ENCODE results near the gene HDDC3. TPM values are rescaled to one million over a fixed set of nuclear protein-coding genes. Genes with fewer than 3 reads are reported as not detected.

Gene HDDC3
- polyA plus RNA-seq, 1 of the 3 experiments (the other 2 are of a cell fraction): 25.8 TPM

- CTCF ChIA-PET: interaction anchor here (0.6 to 7.5 kb wide), 15 partner anchors 8 to 1237 kb away, joined by 3 to 121 read pairs (median 4); partner anchors contain the start of genes HDDC3 and UNC45A
- peaks cover 3 to 11% of the 10 kb centered on the region in 2 experiments; a peak in 2 of 4 replicates for H3K4me1 ChIP-seq (ENCODE audit: control insufficient read depth in 1 of 2, insufficient read depth in 2 of 2, low read depth in 1 of 2, low read length in 1 of 2)
- DNase-seq: peak; percentile 99
- H3K9me3 ChIP-seq: no peaks in the 10 kb centered on the region
- H3K79me2 ChIP-seq (ENCODE audit: insufficient read depth): no peaks in the 10 kb centered on the region
- peak overlapping the region; percentile 68 to 91 for H3K4me3 ChIP-seq (ENCODE audit: low read depth in 2 of 2, low read length in 1 of 2)
- peak overlapping the region; percentile 92 for H2AFZ ChIP-seq (ENCODE audit: low read depth)
- H3K9me2 ChIP-seq: no peaks in the 10 kb centered on the region
- H3K4me2 ChIP-seq: peak overlapping the region; percentile 76
- peaks cover 0 to 21% of the 10 kb centered on the region in 2 experiments for H3K36me3 ChIP-seq (replicated peaks in 1 of 2; ENCODE audit: control insufficient read depth in 1 of 2, insufficient read depth in 2 of 2, low read length in 1 of 2)
- H3K27me3 ChIP-seq (ENCODE audit: insufficient read depth): no peaks in the 10 kb centered on the region
- H3F3A ChIP-seq (replicated peaks; ENCODE audit: insufficient read depth): peaks cover 10% of the 10 kb centered on the region
- POLR2A ChIA-PET: interaction anchor here (0.5 to 1.2 kb wide), 6 partner anchors 9 to 743 kb away, joined by 3 to 9 read pairs (median 3); partner anchors contain the start of genes FES, HDDC3 and UNC45A
- no peaks in the 10 kb centered on the region for H4K20me1 ChIP-seq (ENCODE audit: insufficient read depth)
- 2% methylated on average over 13 of the region's 71 CpGs for WGBS (ENCODE audit: low lambda C conversion rate)
- peak overlapping the region; percentile 62 to 92 for H3K27ac ChIP-seq (ENCODE audit: low read depth in 2 of 2, low read length in 1 of 2)
- peak overlapping the region; percentile 61 for H3K9ac ChIP-seq
- TF ChIP-seq TEAD4 (IDR thresholded peaks at IDR 0.05; ENCODE audit: borderline replicate concordance, insufficient read depth) (no peak), ELF1 (IDR thresholded peaks at IDR 0.05) (no peak), PBX3 (IDR thresholded peaks at IDR 0.05) (no peak), SIN3A (IDR thresholded peaks at IDR 0.05; ENCODE audit: borderline replicate concordance, low read depth, low read length) (no peak), MAX (IDR thresholded peaks at IDR 0.05; ENCODE audit: low read depth) (peak; percentile 60), GABPA (IDR thresholded peaks at IDR 0.05; ENCODE audit: low read depth) (no peak), RAD21 (IDR thresholded peaks at IDR 0.05; ENCODE audit: low read length) (peak; percentile 34; the same call in 1 of the 2 replicates), YY1 (IDR thresholded peaks at IDR 0.05; ENCODE audit: low read depth) (no peak), FOXM1 (IDR thresholded peaks at IDR 0.05; ENCODE audit: low read depth) (no peak), RFX5 (IDR thresholded peaks at IDR 0.05; ENCODE audit: low read length) (no peak), RXRA (IDR thresholded peaks at IDR 0.05; ENCODE audit: borderline replicate concordance, low read depth) (no peak), USF2 (IDR thresholded peaks at IDR 0.05; ENCODE audit: borderline replicate concordance, low read depth, low read length) (no peak), ZBTB33 (IDR thresholded peaks at IDR 0.05; ENCODE audit: borderline replicate concordance, low read depth) (no peak), NFIC (IDR thresholded peaks at IDR 0.05; ENCODE audit: borderline replicate concordance) (no peak), TAF1 (IDR thresholded peaks at IDR 0.05; ENCODE audit: borderline replicate concordance, low read depth, low read length) (no peak; the same call in 1 of the 2 replicates), MEF2A (IDR thresholded peaks at IDR 0.05; ENCODE audit: borderline replicate concordance, low read depth) (no peak), USF1 (IDR thresholded peaks at IDR 0.05; ENCODE audit: borderline replicate concordance, low read depth) (no peak), NRF1 (IDR thresholded peaks at IDR 0.05; ENCODE audit: low read depth, low read length) (peak; percentile 81), REST (IDR thresholded peaks at IDR 0.05; ENCODE audit: low read depth, low read length) (no peak), GATA2 (CRISPR knock-in tag; IDR thresholded peaks at IDR 0.05) (no peak), POLR2AphosphoS5 (IDR thresholded peaks at IDR 0.05; ENCODE audit: low read depth, low read length) (peak; percentile 55), CHD2 (IDR thresholded peaks at IDR 0.05; ENCODE audit: low read length, partially characterized antibody) (peak; percentile 44)
Measured at GRCh38 chr15:90902040-90902839, 30.1 kb downstream of the HDDC3 start.

Measured in SK-N-SH (cell line).